Vagina (tissue), 2 donors: ENCODE data around the gene CDHR3. TPM values are rescaled to one million over a fixed set of nuclear protein-coding genes. Genes with fewer than 3 reads are reported as not detected.
A peak's percentile ranks its signal among the peaks of the same experiment; 100 is the strongest.

Experiments
- DNase-seq, 2 donors: peaks; one replicate each; pipeline ENCODE4 v3.0.0-alpha.2; 2017; ENCODE audit errors: extremely low spot score in 2 of 2
- H3K27ac ChIP-seq: fragments of 200-600 bp; sonication (generic); one replicate; pipeline ENCODE4 v1.5.1; 2019
- H3K27me3 ChIP-seq: fragments of 200-600 bp; sonication (generic); one replicate; pipeline ENCODE4 v1.5.1; 2019
- H3K36me3 ChIP-seq, 2 donors: fragments of 200-600 bp; sonication (generic); one replicate each; pipeline ENCODE4 v1.5.1; 2017 to 2019
- H3K4me1 ChIP-seq: fragments of 200-600 bp; sonication (generic); one replicate; pipeline ENCODE4 v1.5.1; 2019
- H3K4me3 ChIP-seq, 2 donors: fragments of 200-600 bp; sonication (generic); 1 replicate in 1 of 2; 2 replicates in 1 of 2; pipeline ENCODE4 v1.5.1; 2016 to 2019
- H3K9me3 ChIP-seq: fragments of 200-600 bp; sonication (generic); one replicate; pipeline ENCODE4 v1.5.1; 2019
- POLR2A ChIP-seq, 2 donors: fragments of 450-650 bp; IDR thresholded peaks; one replicate each; pipeline ENCODE4 v1.6.1; 2017; ENCODE audit warnings: antibody characterized with exemption in 2 of 2, mild to moderate bottlenecking in 2 of 2, moderate library complexity in 2 of 2
- POLR2AphosphoS5 ChIP-seq, 2 donors: sonication (generic); formaldehyde crosslinking; IDR thresholded peaks; one replicate each; pipeline ENCODE4 v1.9.0; 2017; ENCODE audit warnings: antibody characterized with exemption in 2 of 2, mild to moderate bottlenecking in 2 of 2, low read depth in 1 of 2; ENCODE audit not compliant: insufficient read depth in 1 of 2
- intact Hi-C: fragments of 100-400 bp; cut with DNase I; formaldehyde crosslinking; loops from one replicate; pipeline ENCODE4 v1.15.1; 2023
- total RNA-seq: library from RNA; depleted of rRNA; stranded (reverse); fragments of >200 nt; gene quantifications from one replicate; pipeline ENCODE4 v1.2.3, GENCODE V29; 2016
- TF ChIP-seq, protein P1 (sequence below), 3 experiments: fragments of 450-650 bp in 2 of 3; fragments of 200-600 bp in 1 of 3; sonication (generic) in 1 of 3; IDR thresholded peaks; one replicate each; pipeline ENCODE4 v1.5.1; 2017 to 2019; ENCODE audit warnings: antibody characterized with exemption in 3 of 3, mild to moderate bottlenecking in 2 of 3, moderate library complexity in 2 of 3

CDHR3 gene
- total RNA-seq, 1 donor from 2014 or later, result 8.8 TPM

DNA sequence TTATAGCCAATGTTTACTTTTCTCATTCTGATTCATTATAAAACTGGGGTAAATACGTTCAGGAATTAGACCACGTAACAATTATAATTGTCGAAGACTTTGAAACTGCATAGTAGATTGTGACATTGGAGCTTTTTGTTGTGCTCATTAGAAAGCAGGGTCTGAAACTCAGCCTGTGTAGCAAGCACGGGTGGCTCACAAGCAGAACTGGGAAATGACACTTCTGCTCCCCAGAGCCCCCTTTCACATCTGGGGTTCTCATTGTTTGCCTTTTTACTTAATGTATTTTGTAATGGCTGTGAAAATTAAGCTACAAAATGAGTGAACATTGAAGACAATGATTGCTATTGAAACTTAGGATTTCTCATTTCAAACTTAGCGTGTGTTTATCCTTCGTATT, 72.9 kb downstream of the CDHR3 start:
- no peak for DNase-seq
- intact Hi-C loops, result no loop called here
- no peaks in the 10 kb centered on the region for H3K9me3 ChIP-seq
- peaks cover 19% of the 10 kb centered on the region for H3K4me1 ChIP-seq
- TF ChIP-seq POLR2AphosphoS5 (IDR thresholded peaks at IDR 0.05; ENCODE audit: insufficient read depth in 1 of 2, low read depth in 1 of 2), result no peak
- TF ChIP-seq POLR2A (IDR thresholded peaks at IDR 0.05), result no peak
- TF ChIP-seq, protein P1, sequence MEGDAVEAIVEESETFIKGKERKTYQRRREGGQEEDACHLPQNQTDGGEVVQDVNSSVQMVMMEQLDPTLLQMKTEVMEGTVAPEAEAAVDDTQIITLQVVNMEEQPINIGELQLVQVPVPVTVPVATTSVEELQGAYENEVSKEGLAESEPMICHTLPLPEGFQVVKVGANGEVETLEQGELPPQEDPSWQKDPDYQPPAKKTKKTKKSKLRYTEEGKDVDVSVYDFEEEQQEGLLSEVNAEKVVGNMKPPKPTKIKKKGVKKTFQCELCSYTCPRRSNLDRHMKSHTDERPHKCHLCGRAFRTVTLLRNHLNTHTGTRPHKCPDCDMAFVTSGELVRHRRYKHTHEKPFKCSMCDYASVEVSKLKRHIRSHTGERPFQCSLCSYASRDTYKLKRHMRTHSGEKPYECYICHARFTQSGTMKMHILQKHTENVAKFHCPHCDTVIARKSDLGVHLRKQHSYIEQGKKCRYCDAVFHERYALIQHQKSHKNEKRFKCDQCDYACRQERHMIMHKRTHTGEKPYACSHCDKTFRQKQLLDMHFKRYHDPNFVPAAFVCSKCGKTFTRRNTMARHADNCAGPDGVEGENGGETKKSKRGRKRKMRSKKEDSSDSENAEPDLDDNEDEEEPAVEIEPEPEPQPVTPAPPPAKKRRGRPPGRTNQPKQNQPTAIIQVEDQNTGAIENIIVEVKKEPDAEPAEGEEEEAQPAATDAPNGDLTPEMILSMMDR (IDR thresholded peaks at IDR 0.05), result no peak
- no peaks in the 10 kb centered on the region for H3K27me3 ChIP-seq
- H3K36me3 ChIP-seq, result no peaks in the 10 kb centered on the region
- no peak overlapping the region for H3K4me3 ChIP-seq
- no peak overlapping the region for H3K27ac ChIP-seq

DNA sequence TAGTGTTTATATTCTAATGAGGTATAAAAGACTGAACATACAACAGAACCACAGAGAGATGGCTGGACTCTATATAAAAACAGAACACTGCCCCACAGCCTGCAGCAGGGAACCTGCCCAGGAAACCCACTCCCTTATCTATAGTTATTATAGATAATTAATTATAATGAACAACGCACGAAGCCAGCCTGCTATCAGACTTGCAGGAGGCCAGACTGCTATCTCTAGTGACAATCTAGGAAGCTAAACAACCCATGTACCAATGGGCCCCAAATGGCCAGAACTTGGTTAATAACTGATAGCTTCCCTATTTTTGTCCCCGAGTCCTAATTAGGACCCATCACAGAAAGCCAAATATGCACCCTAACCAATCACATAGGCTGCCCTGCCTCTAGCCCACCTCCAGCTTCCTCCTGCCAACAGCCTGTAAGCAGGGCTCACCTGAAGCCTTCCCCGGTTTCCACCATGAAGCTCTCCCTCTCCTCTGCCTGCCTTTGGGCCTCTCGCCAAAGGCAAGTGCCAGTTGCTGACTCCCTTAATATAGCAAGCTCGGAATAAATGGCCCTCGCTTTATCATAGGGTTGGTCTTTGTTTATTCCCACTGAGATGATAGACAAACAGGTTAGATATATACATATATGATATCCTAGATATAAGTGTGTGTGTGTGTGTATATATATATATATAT, 74.6 kb downstream of the CDHR3 start:
- TF ChIP-seq POLR2A (IDR thresholded peaks at IDR 0.05) (no peak), POLR2AphosphoS5 (IDR thresholded peaks at IDR 0.05; ENCODE audit: insufficient read depth in 1 of 2, low read depth in 1 of 2) (no peak)
- TF ChIP-seq, protein P1 (IDR thresholded peaks at IDR 0.05), result no peak
- Histone ChIP-seq H3K4me3 (no peak overlapping the region), H3K4me1 (peaks cover 35% of the 10 kb centered on the region), H3K27me3 (no peaks in the 10 kb centered on the region), H3K27ac (no peak overlapping the region), H3K9me3 (no peaks in the 10 kb centered on the region), H3K36me3 (no peaks in the 10 kb centered on the region)
- intact Hi-C loops, result no loop called here
- DNase-seq, result no peak

GRCh38 chr7:106038289-106038688, 75.2 kb downstream of the CDHR3 start:
- Histone ChIP-seq H3K27me3 (no peaks in the 10 kb centered on the region), H3K36me3 (no peaks in the 10 kb centered on the region), H3K9me3 (no peaks in the 10 kb centered on the region), H3K4me1 (peaks cover 40% of the 10 kb centered on the region), H3K4me3 (no peak overlapping the region), H3K27ac (peak overlapping the region; percentile 74)
- DNase-seq, result no peak
- intact Hi-C loops, result no loop called here
- TF ChIP-seq POLR2A (IDR thresholded peaks at IDR 0.05) (no peak), POLR2AphosphoS5 (IDR thresholded peaks at IDR 0.05; ENCODE audit: insufficient read depth in 1 of 2, low read depth in 1 of 2) (no peak)
- TF ChIP-seq, protein P1 (IDR thresholded peaks at IDR 0.05), result no peak

GRCh38 chr7:106038916-106039315, 75.9 kb downstream of the CDHR3 start:
- Histone ChIP-seq H3K27ac (peak overlapping the region; percentile 74), H3K36me3 (no peaks in the 10 kb centered on the region), H3K4me3 (no peak overlapping the region), H3K9me3 (no peaks in the 10 kb centered on the region), H3K4me1 (peaks cover 40% of the 10 kb centered on the region), H3K27me3 (no peaks in the 10 kb centered on the region)
- TF ChIP-seq POLR2AphosphoS5 (IDR thresholded peaks at IDR 0.05; ENCODE audit: insufficient read depth in 1 of 2, low read depth in 1 of 2) (no peak), POLR2A (IDR thresholded peaks at IDR 0.05) (no peak)
- TF ChIP-seq, protein P1 (IDR thresholded peaks at IDR 0.05), result no peak
- no peak for DNase-seq
- intact Hi-C loops, result no loop called here

GRCh38 chr7:106039486-106040060, 76.5 kb downstream of the CDHR3 start:
- DNase-seq, result peak in 1 of 2 donors; percentile 95
- H3K27ac ChIP-seq, result peak overlapping the region; percentile 74
- H3K4me3 ChIP-seq, result no peak overlapping the region
- no peaks in the 10 kb centered on the region for H3K9me3 ChIP-seq
- TF ChIP-seq, protein P1 (IDR thresholded peaks at IDR 0.05), result peak in 2 of 3 experiments; percentile 16 to 22
- TF ChIP-seq POLR2AphosphoS5 (IDR thresholded peaks at IDR 0.05; ENCODE audit: insufficient read depth in 1 of 2, low read depth in 1 of 2) (peak in 1 of 2 donors; percentile 88), POLR2A (IDR thresholded peaks at IDR 0.05) (no peak)
- no peaks in the 10 kb centered on the region for H3K27me3 ChIP-seq
- H3K36me3 ChIP-seq, result no peaks in the 10 kb centered on the region
- intact Hi-C loops, result loop anchor here (5.0 kb wide), 3 partner anchors 102 to 387 kb away; no protein-coding TSS in a partner anchor
- peaks cover 40% of the 10 kb centered on the region for H3K4me1 ChIP-seq
